Measurements from ENCODE around the gene UCMA.

UCMA gene

GRCh38 chr10:13223241-13223640 lies 10.9 kb downstream of the UCMA start:
- Histone ChIP-seq H3K27ac (no peak overlapping the region), H3K9me3 (no peaks in the 10 kb centered on the region), H3K4me1 (ENCODE audit: control insufficient read depth in 1 of 2, insufficient read depth in 1 of 2, low read depth in 1 of 2, low read length in 1 of 2) (no peaks in the 10 kb centered on the region), H3K27me3 (no peaks in the 10 kb centered on the region), H3K36me3 (no peaks in the 10 kb centered on the region), H3K4me3 (ENCODE audit: low read depth in 1 of 2, low read length in 1 of 2) (no peak overlapping the region)
- no peak for TF ChIP-seq CTCF (IDR thresholded peaks at IDR 0.05)

- Histone ChIP-seq H3K4me3 (ENCODE audit: low read depth in 1 of 2, low read length in 1 of 2) (no peak overlapping the region), H3K36me3 (no peaks in the 10 kb centered on the region), H3K4me1 (ENCODE audit: control insufficient read depth in 1 of 2, insufficient read depth in 1 of 2, low read depth in 1 of 2, low read length in 1 of 2) (no peaks in the 10 kb centered on the region), H3K9me3 (no peaks in the 10 kb centered on the region), H3K27me3 (no peaks in the 10 kb centered on the region), H3K27ac (no peak overlapping the region)
- TF ChIP-seq CTCF (IDR thresholded peaks at IDR 0.05): no peak
These were observed 11.6 kb downstream of the UCMA start for GRCh38 chr10:13222566-13222965.

GRCh38 chr10:13222151-13222550 lies 12.0 kb downstream of the UCMA start:
- H3K27me3 ChIP-seq: no peaks in the 10 kb centered on the region
- H3K27ac ChIP-seq: no peak overlapping the region
- H3K4me3 ChIP-seq (ENCODE audit: low read depth in 1 of 2, low read length in 1 of 2): no peak overlapping the region
- no peaks in the 10 kb centered on the region for H3K9me3 ChIP-seq
- H3K36me3 ChIP-seq: no peaks in the 10 kb centered on the region
- no peak for TF ChIP-seq CTCF (IDR thresholded peaks at IDR 0.05)
- no peaks in the 10 kb centered on the region for H3K4me1 ChIP-seq (ENCODE audit: control insufficient read depth in 1 of 2, insufficient read depth in 1 of 2, low read depth in 1 of 2, low read length in 1 of 2)

- H3K4me1 ChIP-seq (ENCODE audit: control insufficient read depth in 1 of 2, insufficient read depth in 1 of 2, low read depth in 1 of 2, low read length in 1 of 2): no peaks in the 10 kb centered on the region
- H3K4me3 ChIP-seq (ENCODE audit: low read depth in 1 of 2, low read length in 1 of 2): no peak overlapping the region
- no peak overlapping the region for H3K27ac ChIP-seq
- no peak for TF ChIP-seq CTCF (IDR thresholded peaks at IDR 0.05)
- no peaks in the 10 kb centered on the region for H3K9me3 ChIP-seq
- no peaks in the 10 kb centered on the region for H3K27me3 ChIP-seq
- no peaks in the 10 kb centered on the region for H3K36me3 ChIP-seq
These were observed 12.6 kb downstream of the UCMA start for GRCh38 chr10:13221572-13221971.

GRCh38 chr10:13219685-13220670 lies 14.2 kb downstream of the UCMA start:
- TF ChIP-seq CTCF (IDR thresholded peaks at IDR 0.05): no peak
- H3K27ac ChIP-seq: no peak overlapping the region
- no peaks in the 10 kb centered on the region for H3K4me1 ChIP-seq (ENCODE audit: control insufficient read depth in 1 of 2, insufficient read depth in 1 of 2, low read depth in 1 of 2, low read length in 1 of 2)
- H3K9me3 ChIP-seq: no peaks in the 10 kb centered on the region
- no peaks in the 10 kb centered on the region for H3K27me3 ChIP-seq
- no peak overlapping the region for H3K4me3 ChIP-seq (ENCODE audit: low read depth in 1 of 2, low read length in 1 of 2)
- H3K36me3 ChIP-seq: no peaks in the 10 kb centered on the region

All from neutrophil (primary cell).